SK-N-MC (cell line): ENCODE results near the gene SLC7A7.

ENCODE experiments used
- DNase-seq: peaks from one replicate; pipeline ENCODE4 v3.0.0-alpha.2; 2011; ENCODE audit warnings: low read depth, low spot score
- H3K27ac ChIP-seq: fragments of 200-600 bp; sonication (generic); 2 replicates; pipeline ENCODE4 v1.5.1; 2016; ENCODE audit warnings: mixed run types
- H3K36me3 ChIP-seq: fragments of 200-600 bp; sonication (generic); 2 replicates; pipeline ENCODE4 v1.6.1; 2017; ENCODE audit warnings: antibody characterized with exemption, low read length, mixed read lengths; ENCODE audit not compliant: insufficient read depth
- H3K4me3 ChIP-seq: fragments of 200-600 bp; sonication (generic); 2 replicates; pipeline ENCODE4 v1.5.1; 2016
- H3K9ac ChIP-seq: fragments of 200-600 bp; sonication (generic); 2 replicates; pipeline ENCODE4 v1.8.0; 2017; ENCODE audit warnings: mixed run types, mixed read lengths; ENCODE audit not compliant: insufficient read length
- H3K9me3 ChIP-seq: fragments of 200-600 bp; sonication (generic); 2 replicates; pipeline ENCODE4 v1.6.1; 2017; ENCODE audit warnings: low read depth, mild to moderate bottlenecking, antibody characterized with exemption, low read length, moderate library complexity, mixed read lengths
- EZH2 ChIP-seq: fragments of 200-600 bp; sonication (generic); IDR thresholded peaks from one replicate; pipeline ENCODE4 v1.6.1; 2017; ENCODE audit warnings: antibody characterized with exemption
- FOXP2 ChIP-seq: optimal IDR thresholded peaks from 2 replicates; pipeline ENCODE3; 2011; ENCODE audit warnings: mild to moderate bottlenecking, moderate library complexity; ENCODE audit not compliant: insufficient read depth; ENCODE audit errors: extremely low read length, control extremely low read depth
- POLR2AphosphoS5 ChIP-seq: IDR thresholded peaks from 2 replicates; pipeline ENCODE4 v1.6.1; 2012; ENCODE audit warnings: mild to moderate bottlenecking, low read depth, low read length, borderline replicate concordance

Gene SLC7A7

GRCh38 chr14:22824711-22825359 lies 9.6 kb upstream of the SLC7A7 start:
- H3K36me3 ChIP-seq: no peaks in the 10 kb centered on the region
- no peak overlapping the region for H3K9ac ChIP-seq
- DNase-seq: no peak
- H3K27ac ChIP-seq: no peak overlapping the region
- no peak overlapping the region for H3K4me3 ChIP-seq
- TF ChIP-seq FOXP2 (no peak), EZH2 (no peak), POLR2AphosphoS5 (no peak)
- H3K9me3 ChIP-seq: no peaks in the 10 kb centered on the region

GRCh38 chr14:22822571-22823098 lies 7.4 kb upstream of the SLC7A7 start:
- Histone ChIP-seq H3K9ac (peak overlapping the region; percentile 47), H3K36me3 (no peaks in the 10 kb centered on the region), H3K27ac (peak overlapping the region; percentile 91), H3K4me3 (peak overlapping the region; percentile 67), H3K9me3 (no peaks in the 10 kb centered on the region)
- no peak for DNase-seq
- no peak for TF ChIP-seq FOXP2
- no peak for TF ChIP-seq POLR2AphosphoS5
- TF ChIP-seq EZH2: no peak

GRCh38 chr14:22822016-22822570 lies 6.9 kb upstream of the SLC7A7 start:
- no peak for DNase-seq
- H3K9me3 ChIP-seq: no peaks in the 10 kb centered on the region
- H3K27ac ChIP-seq: peak overlapping the region; percentile 84
- no peak overlapping the region for H3K9ac ChIP-seq
- TF ChIP-seq POLR2AphosphoS5 (no peak), FOXP2 (no peak), EZH2 (no peak)
- no peaks in the 10 kb centered on the region for H3K36me3 ChIP-seq
- H3K4me3 ChIP-seq: no peak overlapping the region

GRCh38 chr14:22821193-22822015 lies 6.2 kb upstream of the SLC7A7 start:
- Histone ChIP-seq H3K27ac (peak overlapping the region; percentile 84), H3K9me3 (no peaks in the 10 kb centered on the region), H3K4me3 (no peak overlapping the region), H3K9ac (no peak overlapping the region), H3K36me3 (no peaks in the 10 kb centered on the region)
- no peak for TF ChIP-seq FOXP2
- no peak for TF ChIP-seq POLR2AphosphoS5
- TF ChIP-seq EZH2: no peak
- DNase-seq: no peak

GRCh38 chr14:22820731-22821130 lies 5.5 kb upstream of the SLC7A7 start:
- TF ChIP-seq POLR2AphosphoS5 (no peak), FOXP2 (no peak), EZH2 (no peak)
- H3K9me3 ChIP-seq: no peaks in the 10 kb centered on the region
- H3K27ac ChIP-seq: peak overlapping the region; percentile 84
- no peak for DNase-seq
- H3K4me3 ChIP-seq: no peak overlapping the region
- H3K9ac ChIP-seq: no peak overlapping the region
- H3K36me3 ChIP-seq: no peaks in the 10 kb centered on the region

- no peak overlapping the region for H3K4me3 ChIP-seq
- no peak overlapping the region for H3K9ac ChIP-seq
Observed at GRCh38 chr14:22819151-22819988, 4.1 kb upstream of the SLC7A7 start.

GRCh38 chr14:22814373-22814772 lies 862 bp downstream of the SLC7A7 start:
- H3K4me3 ChIP-seq: no peak overlapping the region
- H3K27ac ChIP-seq: no peak overlapping the region
- H3K9me3 ChIP-seq: no peaks in the 10 kb centered on the region
- TF ChIP-seq FOXP2 (no peak), EZH2 (no peak), POLR2AphosphoS5 (no peak)
- no peak overlapping the region for H3K9ac ChIP-seq
- H3K36me3 ChIP-seq: no peaks in the 10 kb centered on the region
- no peak for DNase-seq

More at GRCh38 chr14:22819151-22819988, 4.1 kb upstream of the SLC7A7 start:
- H3K9me3 ChIP-seq: no peaks in the 10 kb centered on the region
- no peak overlapping the region for H3K27ac ChIP-seq
- no peak for TF ChIP-seq POLR2AphosphoS5
- TF ChIP-seq FOXP2: no peak
- no peak for TF ChIP-seq EZH2
- no peaks in the 10 kb centered on the region for H3K36me3 ChIP-seq
- no peak for DNase-seq

- Histone ChIP-seq H3K9ac (no peak overlapping the region), H3K36me3 (no peaks in the 10 kb centered on the region), H3K9me3 (no peaks in the 10 kb centered on the region), H3K27ac (no peak overlapping the region), H3K4me3 (no peak overlapping the region)
- no peak for DNase-seq
- TF ChIP-seq EZH2: no peak
- no peak for TF ChIP-seq FOXP2
- TF ChIP-seq POLR2AphosphoS5: no peak
Observed at GRCh38 chr14:22813145-22813544, 2.1 kb downstream of the SLC7A7 start.
